ENCODE results near the gene LRRC8B. TPM values are rescaled to one million over a fixed set of nuclear protein-coding genes. Genes with fewer than 3 reads are reported as not detected.

The LRRC8B gene
- total RNA-seq, 1 experiment from 2014 or later: 42.9 TPM

DNA sequence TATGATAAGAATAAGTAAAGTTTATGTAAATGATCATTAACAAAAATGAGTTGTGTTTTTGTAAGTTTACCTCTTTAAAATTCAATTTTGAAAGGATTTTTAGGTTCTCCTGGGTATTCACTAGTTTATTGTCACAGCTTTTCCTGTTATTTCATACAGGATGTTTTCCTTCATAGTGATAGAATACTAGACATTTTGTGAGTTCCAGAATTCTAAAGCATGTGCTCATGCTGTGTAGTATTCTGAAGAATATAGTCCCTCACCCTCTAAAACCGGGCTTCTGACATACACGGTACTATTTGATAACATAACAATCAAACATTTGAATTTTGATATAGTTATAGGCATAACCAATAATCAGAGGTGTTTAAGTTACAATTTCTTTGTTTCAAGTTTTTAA is 118.9 kb downstream of the LRRC8B start:
- CTCF ChIA-PET: no interaction called here
- Mint-ChIP-seq H3K4me1 (ENCODE audit: low read depth, unreplicated experiment) (no peaks in the 10 kb centered on the region), H3K9me3 (ENCODE audit: low read depth, unreplicated experiment) (peaks cover 5% of the 10 kb centered on the region), H3K4me3 (ENCODE audit: low read depth, unreplicated experiment) (no peak overlapping the region), H3K36me3 (ENCODE audit: insufficient read depth, unreplicated experiment) (no peaks in the 10 kb centered on the region), H3K27me3 (ENCODE audit: unreplicated experiment) (no peaks in the 10 kb centered on the region), H3K27ac (ENCODE audit: unreplicated experiment) (no peak overlapping the region)
- no peak for DNase-seq
- intact Hi-C loops (cut with micrococcal nuclease; ENCODE audit: unreplicated experiment): no loop called here
- no TSS peak for BruUV-seq (replicated peaks)
- TF ChIP-seq, protein P1, sequence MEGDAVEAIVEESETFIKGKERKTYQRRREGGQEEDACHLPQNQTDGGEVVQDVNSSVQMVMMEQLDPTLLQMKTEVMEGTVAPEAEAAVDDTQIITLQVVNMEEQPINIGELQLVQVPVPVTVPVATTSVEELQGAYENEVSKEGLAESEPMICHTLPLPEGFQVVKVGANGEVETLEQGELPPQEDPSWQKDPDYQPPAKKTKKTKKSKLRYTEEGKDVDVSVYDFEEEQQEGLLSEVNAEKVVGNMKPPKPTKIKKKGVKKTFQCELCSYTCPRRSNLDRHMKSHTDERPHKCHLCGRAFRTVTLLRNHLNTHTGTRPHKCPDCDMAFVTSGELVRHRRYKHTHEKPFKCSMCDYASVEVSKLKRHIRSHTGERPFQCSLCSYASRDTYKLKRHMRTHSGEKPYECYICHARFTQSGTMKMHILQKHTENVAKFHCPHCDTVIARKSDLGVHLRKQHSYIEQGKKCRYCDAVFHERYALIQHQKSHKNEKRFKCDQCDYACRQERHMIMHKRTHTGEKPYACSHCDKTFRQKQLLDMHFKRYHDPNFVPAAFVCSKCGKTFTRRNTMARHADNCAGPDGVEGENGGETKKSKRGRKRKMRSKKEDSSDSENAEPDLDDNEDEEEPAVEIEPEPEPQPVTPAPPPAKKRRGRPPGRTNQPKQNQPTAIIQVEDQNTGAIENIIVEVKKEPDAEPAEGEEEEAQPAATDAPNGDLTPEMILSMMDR (IDR thresholded peaks at IDR 0.05; ENCODE audit: unreplicated experiment): no peak

DNA sequence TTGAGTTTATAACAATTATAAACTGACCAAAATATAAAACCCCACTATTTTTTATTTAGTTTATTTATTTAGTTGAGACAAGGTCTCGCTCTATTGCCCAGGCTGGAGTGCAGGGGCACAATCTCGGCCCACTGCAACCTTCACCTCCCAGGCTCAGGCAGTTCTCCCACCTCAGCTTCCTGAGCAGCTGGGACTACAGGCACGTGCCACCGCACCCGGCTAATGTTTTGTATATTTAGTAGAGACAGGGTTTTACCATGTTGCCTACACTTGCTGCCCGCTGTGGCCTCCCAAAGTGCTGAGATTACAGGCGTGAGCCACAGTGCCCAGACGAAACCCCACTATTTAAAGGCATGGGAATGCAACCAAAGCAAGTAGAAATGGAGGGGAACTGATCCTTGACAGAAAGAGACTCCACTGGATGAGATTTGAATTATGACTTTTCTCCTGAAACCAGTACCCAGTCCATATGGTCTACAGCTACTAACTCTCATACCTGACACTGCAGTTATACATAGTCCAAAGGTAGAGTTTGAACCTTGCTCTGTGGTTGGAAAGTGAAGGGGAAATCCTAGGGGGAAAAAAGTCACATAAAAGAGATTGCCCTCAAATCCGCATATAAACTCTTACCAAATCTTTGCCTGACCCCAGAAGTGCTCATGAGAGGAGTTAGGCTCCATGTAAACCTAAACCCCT is 119.6 kb downstream of the LRRC8B start:
- Mint-ChIP-seq H3K36me3 (ENCODE audit: insufficient read depth, unreplicated experiment) (no peaks in the 10 kb centered on the region), H3K27ac (ENCODE audit: unreplicated experiment) (no peak overlapping the region), H3K9me3 (ENCODE audit: low read depth, unreplicated experiment) (peaks cover 5% of the 10 kb centered on the region), H3K4me1 (ENCODE audit: low read depth, unreplicated experiment) (no peaks in the 10 kb centered on the region), H3K27me3 (ENCODE audit: unreplicated experiment) (no peaks in the 10 kb centered on the region), H3K4me3 (ENCODE audit: low read depth, unreplicated experiment) (no peak overlapping the region)
- TF ChIP-seq, protein P1 (IDR thresholded peaks at IDR 0.05; ENCODE audit: unreplicated experiment): no peak
- no peak for DNase-seq
- no TSS peak for BruUV-seq (replicated peaks)
- intact Hi-C loops (cut with micrococcal nuclease; ENCODE audit: unreplicated experiment): no loop called here
- CTCF ChIA-PET: no interaction called here

DNA sequence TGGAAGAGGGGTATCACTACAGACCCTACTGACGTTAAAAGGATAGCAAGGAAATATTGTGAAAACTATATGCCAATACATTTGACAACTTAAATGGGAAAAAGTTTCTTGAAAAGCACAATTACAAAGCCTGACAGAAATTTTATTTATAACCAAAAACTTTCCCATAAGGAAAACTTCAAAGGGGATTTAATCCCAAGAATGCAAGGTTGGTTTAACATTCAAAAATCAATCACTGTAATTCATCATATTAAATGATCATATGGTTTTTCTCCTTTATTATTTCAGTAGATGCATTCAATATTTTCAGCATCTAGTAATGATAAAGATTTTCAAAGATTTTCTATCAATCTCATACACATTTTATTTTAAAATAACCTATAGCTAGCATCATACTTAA is 121.6 kb downstream of the LRRC8B start:
- CTCF ChIA-PET: no interaction called here
- no TSS peak for BruUV-seq (replicated peaks)
- peaks cover 5% of the 10 kb centered on the region for H3K9me3 Mint-ChIP-seq (ENCODE audit: low read depth, unreplicated experiment)
- no peak for DNase-seq
- TF ChIP-seq, protein P1 (IDR thresholded peaks at IDR 0.05; ENCODE audit: unreplicated experiment): no peak
- intact Hi-C loops (cut with micrococcal nuclease; ENCODE audit: unreplicated experiment): no loop called here
- H3K27ac Mint-ChIP-seq (ENCODE audit: unreplicated experiment): no peak overlapping the region
- no peak overlapping the region for H3K4me3 Mint-ChIP-seq (ENCODE audit: low read depth, unreplicated experiment)
- H3K36me3 Mint-ChIP-seq (ENCODE audit: insufficient read depth, unreplicated experiment): no peaks in the 10 kb centered on the region
- H3K4me1 Mint-ChIP-seq (ENCODE audit: low read depth, unreplicated experiment): no peaks in the 10 kb centered on the region
- H3K27me3 Mint-ChIP-seq (ENCODE audit: unreplicated experiment): no peaks in the 10 kb centered on the region

Other genes with a start within 250 kb of the LRRC8B start
- 0.12 and 0.37 TPM in 2 replicates for gene GBP6, start 160.8 kb upstream of the LRRC8B start, total RNA-seq (2022)
- gene LRRC8C, start 108.3 kb downstream of the LRRC8B start, total RNA-seq (2022): 2.7 and 3.5 TPM in 2 replicates